Left lung (tissue), 10 donors: Measurements from ENCODE around the gene KLF3. TPM values are rescaled to one million over a fixed set of nuclear protein-coding genes. Genes with fewer than 3 reads are reported as not detected.

Experiments
- ATAC-seq: fragments of 200-7000 bp; cut with Tn5 transposase; one replicate; pipeline ENCODE4 v1.9.1; 2020; ENCODE audit warnings: moderate library complexity
- DNase-seq, 4 donors: peaks; one replicate each; pipeline ENCODE4 v3.0.0-alpha.2; 2013 to 2020
- H3K27ac ChIP-seq, 2 donors: fragments of 200-600 bp; sonication (generic) in 1 of 2; one replicate each; pipeline versions ENCODE4 v1.5.0 to v1.8.0; 2020 to 2021
- H3K27me3 ChIP-seq, 2 donors: fragments of 200-600 bp; sonication (generic) in 1 of 2; one replicate each; pipeline versions ENCODE4 v1.5.0 to v1.8.0; 2020 to 2021
- H3K36me3 ChIP-seq, 2 donors: fragments of 200-600 bp; sonication (generic) in 1 of 2; one replicate each; pipeline versions ENCODE4 v1.5.0 to v1.8.0; 2020 to 2021
- H3K4me1 ChIP-seq, 2 donors: fragments of 200-600 bp; one replicate each; pipeline ENCODE4 v1.8.0; 2021
- H3K4me3 ChIP-seq, 2 donors: fragments of 200-600 bp; sonication (generic) in 1 of 2; one replicate each; pipeline versions ENCODE4 v1.5.0 to v1.8.0; 2020 to 2021; ENCODE audit warnings: mild to moderate bottlenecking in 1 of 2
- H3K9me3 ChIP-seq, 2 donors: fragments of 200-600 bp; sonication (generic) in 1 of 2; one replicate each; pipeline versions ENCODE4 v1.5.0 to v1.8.0; 2020 to 2021
- CTCF ChIP-seq, 2 donors: fragments of 200-600 bp; sonication (generic) in 1 of 2; IDR thresholded peaks; one replicate each; pipeline versions ENCODE4 v1.5.0 to v1.8.0; 2021; ENCODE audit warnings: antibody characterized with exemption in 2 of 2
- intact Hi-C, 2 donors: fragments of 100-400 bp; cut with DNase I; formaldehyde crosslinking; loops; one replicate each; pipeline versions ENCODE4 v1.11.2 to v1.14.2; 2022
- polyA plus RNA-seq, 6 donors: library from polyadenylated mRNA; unstranded; fragments of 120-200 nt; gene quantifications; one replicate each; pipeline ENCODE4 v1.2.1, GENCODE V29; 2013; ENCODE audit not compliant: insufficient read length in 6 of 6
- total RNA-seq, 2 donors: library from RNA; stranded (reverse); fragmentation: NEBNext Ultra II Directional; extraction: Animal tissue kit (Norgen Biotek cat#: 25700); gene quantifications; one replicate each; pipeline ENCODE4 v1.2.1, GENCODE V29; 2021
- donor health status: DM: no; HTN: yes; CAD: no.
- donor health status: DM: no; HTN: no; CAD: no.

Gene KLF3
- total and polyA plus RNA-seq, 8 donors, result 43.2 to 59.8 (median 48.0) TPM

DNA sequence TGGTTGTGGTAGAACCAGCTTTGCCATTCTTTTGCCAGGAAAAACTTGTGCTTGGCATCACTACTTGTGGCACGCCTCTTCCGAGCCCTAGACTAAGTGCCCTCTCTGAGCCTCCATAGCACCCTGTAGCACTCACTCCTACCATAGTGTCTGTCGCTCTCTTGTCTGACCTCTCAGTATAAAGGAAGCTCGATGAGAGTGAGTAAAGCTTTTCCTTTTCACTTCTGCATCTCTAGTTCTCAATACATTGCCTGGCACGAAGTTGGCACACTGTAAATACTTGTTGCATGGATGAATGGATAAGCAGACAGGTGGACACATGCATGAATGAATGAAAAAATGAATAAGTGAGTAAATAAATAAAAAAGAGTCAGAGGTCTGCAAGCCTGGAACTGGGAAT is 70.4 kb downstream of the KLF3 start:
- Histone ChIP-seq H3K27me3 (no peaks in the 10 kb centered on the region), H3K4me1 (peaks cover 0 to 9% of the 10 kb centered on the region in 2 donors), H3K9me3 (no peaks in the 10 kb centered on the region), H3K4me3 (no peak overlapping the region), H3K36me3 (no peaks in the 10 kb centered on the region), H3K27ac (no peak overlapping the region)
- DNase-seq (no peak), ATAC-seq (no peak)
- intact Hi-C loops, result loop anchor here (5.0 to 10.0 kb wide), 2 partner anchors 557 to 560 kb away; no protein-coding TSS in a partner anchor
- no peak for TF ChIP-seq CTCF (IDR thresholded peaks at IDR 0.05)

DNA sequence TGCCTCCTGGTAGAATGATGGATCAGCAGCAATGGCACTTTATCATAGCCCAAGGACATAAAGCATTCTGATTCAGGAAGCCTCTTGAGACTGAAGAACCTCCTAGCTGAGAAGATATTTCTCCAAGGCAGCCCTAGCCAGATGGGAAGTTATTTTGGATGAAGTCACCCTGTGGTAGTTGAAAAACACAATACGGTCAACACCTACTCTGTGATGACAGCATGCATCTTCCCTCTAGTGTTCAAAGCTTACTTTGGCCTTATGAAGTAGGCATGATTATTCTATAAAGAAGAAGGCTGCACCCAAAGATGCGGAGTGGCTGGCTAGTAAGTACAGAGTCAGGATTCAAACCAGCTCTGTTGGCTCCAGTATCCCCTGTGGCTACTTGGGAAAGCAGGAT is 70.9 kb downstream of the KLF3 start:
- ATAC-seq (no peak), DNase-seq (no peak)
- Histone ChIP-seq H3K9me3 (no peaks in the 10 kb centered on the region), H3K4me3 (no peak overlapping the region), H3K27me3 (no peaks in the 10 kb centered on the region), H3K36me3 (no peaks in the 10 kb centered on the region), H3K27ac (no peak overlapping the region), H3K4me1 (peaks cover 0 to 9% of the 10 kb centered on the region in 2 donors)
- intact Hi-C loops, result loop anchor here (5.0 to 10.0 kb wide), 2 partner anchors 558 to 560 kb away; no protein-coding TSS in a partner anchor
- TF ChIP-seq CTCF (IDR thresholded peaks at IDR 0.05), result no peak

DNA sequence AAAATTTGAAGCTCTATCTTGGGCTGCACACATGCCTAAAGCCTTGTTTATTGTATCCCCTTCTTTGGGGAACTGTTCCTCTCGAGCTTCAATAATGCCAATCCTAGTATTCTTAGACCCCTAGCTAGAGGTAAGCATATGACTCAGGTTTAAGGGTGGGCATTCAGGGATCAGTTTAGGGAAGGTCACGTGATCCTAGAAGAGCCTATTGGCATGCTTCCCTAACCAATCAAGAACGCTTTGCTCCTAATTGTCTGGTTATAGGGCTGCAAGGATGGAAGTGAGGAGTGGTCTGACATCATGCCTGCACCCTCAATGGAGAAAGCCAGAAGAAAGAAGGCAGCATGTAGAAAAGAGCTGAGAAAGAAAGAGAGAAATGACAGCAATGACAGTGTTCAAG is 71.9 kb downstream of the KLF3 start:
- Histone ChIP-seq H3K9me3 (no peaks in the 10 kb centered on the region), H3K36me3 (no peaks in the 10 kb centered on the region), H3K4me3 (no peak overlapping the region), H3K27ac (no peak overlapping the region), H3K27me3 (no peaks in the 10 kb centered on the region), H3K4me1 (peaks cover 0 to 4% of the 10 kb centered on the region in 2 donors)
- DNase-seq (no peak), ATAC-seq (no peak)
- intact Hi-C loops, result loop anchor here in 1 of 2 donors (10.0 kb wide), 1 partner anchor 561 kb away; no protein-coding TSS in a partner anchor
- TF ChIP-seq CTCF (IDR thresholded peaks at IDR 0.05), result no peak

- no peak for TF ChIP-seq CTCF (IDR thresholded peaks at IDR 0.05)
- Histone ChIP-seq H3K27me3 (no peaks in the 10 kb centered on the region), H3K36me3 (no peaks in the 10 kb centered on the region), H3K9me3 (no peaks in the 10 kb centered on the region), H3K27ac (no peak overlapping the region), H3K4me1 (peaks cover 0 to 11% of the 10 kb centered on the region in 2 donors), H3K4me3 (no peak overlapping the region)
- ATAC-seq (no peak), DNase-seq (no peak)
- intact Hi-C loops, result loop anchor here in 1 of 2 donors (10.0 kb wide), 1 partner anchor 564 kb away; no protein-coding TSS in a partner anchor
Observed at GRCh38 chr4:38738940-38739803, 75.2 kb downstream of the KLF3 start.

- ATAC-seq (no peak), DNase-seq (no peak)
- intact Hi-C loops, result no loop called here
- Histone ChIP-seq H3K27ac (no peak overlapping the region), H3K9me3 (no peaks in the 10 kb centered on the region), H3K4me1 (peaks cover 0 to 14% of the 10 kb centered on the region in 2 donors), H3K4me3 (no peak overlapping the region), H3K36me3 (no peaks in the 10 kb centered on the region), H3K27me3 (no peaks in the 10 kb centered on the region)
- no peak for TF ChIP-seq CTCF (IDR thresholded peaks at IDR 0.05)
Observed at GRCh38 chr4:38740303-38740702, 76.3 kb downstream of the KLF3 start.
